Muscle of arm (tissue), 12 donors: ENCODE results near the gene FOXJ3. TPM values are rescaled to one million over a fixed set of nuclear protein-coding genes. Genes with fewer than 3 reads are reported as not detected.

Source experiments
- DNase-seq: peaks from one replicate; pipeline ENCODE4 v3.0.0-alpha.2; 2013
- polyA plus RNA-seq, 12 donors: library from polyadenylated mRNA; unstranded; fragments of 120-200 nt; gene quantifications; one replicate each; pipeline ENCODE4 v1.2.1, GENCODE V29; 2013; ENCODE audit not compliant: insufficient read length in 12 of 12

Gene FOXJ3
- polyA plus RNA-seq, 12 donors = 33.6 to 69.1 (median 38.9) TPM; not detected in 1

DNA sequence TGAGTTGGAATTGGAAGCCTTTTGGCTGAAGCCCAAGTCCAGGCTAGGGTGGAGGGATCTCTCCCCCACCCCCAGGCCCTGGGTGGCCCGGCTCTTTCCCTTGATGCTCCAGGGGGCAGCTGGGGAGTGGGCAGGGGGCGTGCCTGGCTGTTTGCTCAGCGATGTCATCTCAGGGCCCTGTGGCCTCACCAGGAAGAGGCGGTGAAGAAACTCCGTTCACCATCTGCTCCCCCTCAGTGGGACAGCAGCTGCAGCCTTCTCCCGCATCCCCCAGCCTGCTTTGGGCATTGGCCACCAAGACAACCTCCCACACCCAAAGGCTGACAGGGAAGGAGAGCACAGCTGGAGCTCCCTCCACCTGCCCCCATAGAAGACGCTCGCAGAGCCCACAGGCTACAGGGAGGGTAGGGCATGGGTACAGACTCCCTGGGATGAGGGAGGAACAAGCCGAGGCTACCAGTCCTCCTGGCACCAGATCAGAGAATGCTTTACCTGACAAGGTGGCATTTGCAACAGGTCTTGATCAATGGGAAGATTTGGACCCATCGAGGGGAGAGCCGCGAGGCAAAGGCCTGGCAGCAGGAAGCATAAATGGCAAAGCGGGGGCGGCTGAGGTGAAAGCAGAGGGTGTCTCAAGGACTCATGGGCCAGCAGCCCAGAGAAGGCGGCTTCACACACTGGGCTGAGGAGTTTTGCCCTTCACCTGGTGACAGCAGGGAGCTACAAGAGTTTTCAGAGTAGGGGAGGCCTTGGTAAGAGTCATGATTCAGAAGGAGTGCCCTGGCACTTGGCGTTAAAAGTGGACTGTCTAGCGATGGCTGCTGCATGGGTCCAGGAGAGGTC is 164.0 kb downstream of the FOXJ3 start:
- no peak for DNase-seq

DNA sequence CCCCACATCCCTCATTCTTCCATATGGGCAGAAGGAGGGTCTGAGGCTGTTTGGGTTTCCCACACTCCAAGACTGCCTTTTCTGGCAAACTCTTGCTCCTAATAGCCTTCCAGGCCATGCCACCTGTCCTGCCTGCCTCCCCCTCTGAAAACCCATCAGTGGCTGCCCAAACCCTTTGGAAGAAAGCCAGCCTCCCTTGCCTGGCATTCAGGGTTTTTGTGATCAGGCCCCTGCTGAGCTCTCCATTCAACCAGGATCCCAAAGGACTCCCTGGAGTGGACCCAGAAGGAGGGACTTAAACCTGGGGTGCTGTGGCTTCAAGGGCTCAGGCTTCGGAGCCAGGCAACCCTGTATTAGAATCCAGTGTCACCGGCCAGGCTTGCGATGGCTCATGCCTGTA is 166.3 kb downstream of the FOXJ3 start:
- DNase-seq = no peak

DNA sequence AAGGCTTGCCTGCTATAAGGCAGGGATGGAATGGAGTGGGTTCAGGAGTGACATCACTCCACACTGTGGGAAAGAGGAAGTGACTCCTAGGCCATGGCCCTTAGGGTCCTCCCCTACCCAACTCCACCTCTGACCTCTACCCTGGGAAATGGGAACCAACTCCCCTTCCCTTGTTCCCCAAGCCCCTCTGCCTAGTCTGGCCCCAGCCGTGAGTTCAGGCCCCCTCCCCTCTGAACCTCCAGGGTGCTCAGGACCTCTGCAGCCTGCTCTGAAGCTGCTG is 166.7 kb downstream of the FOXJ3 start:
- no peak for DNase-seq

DNA sequence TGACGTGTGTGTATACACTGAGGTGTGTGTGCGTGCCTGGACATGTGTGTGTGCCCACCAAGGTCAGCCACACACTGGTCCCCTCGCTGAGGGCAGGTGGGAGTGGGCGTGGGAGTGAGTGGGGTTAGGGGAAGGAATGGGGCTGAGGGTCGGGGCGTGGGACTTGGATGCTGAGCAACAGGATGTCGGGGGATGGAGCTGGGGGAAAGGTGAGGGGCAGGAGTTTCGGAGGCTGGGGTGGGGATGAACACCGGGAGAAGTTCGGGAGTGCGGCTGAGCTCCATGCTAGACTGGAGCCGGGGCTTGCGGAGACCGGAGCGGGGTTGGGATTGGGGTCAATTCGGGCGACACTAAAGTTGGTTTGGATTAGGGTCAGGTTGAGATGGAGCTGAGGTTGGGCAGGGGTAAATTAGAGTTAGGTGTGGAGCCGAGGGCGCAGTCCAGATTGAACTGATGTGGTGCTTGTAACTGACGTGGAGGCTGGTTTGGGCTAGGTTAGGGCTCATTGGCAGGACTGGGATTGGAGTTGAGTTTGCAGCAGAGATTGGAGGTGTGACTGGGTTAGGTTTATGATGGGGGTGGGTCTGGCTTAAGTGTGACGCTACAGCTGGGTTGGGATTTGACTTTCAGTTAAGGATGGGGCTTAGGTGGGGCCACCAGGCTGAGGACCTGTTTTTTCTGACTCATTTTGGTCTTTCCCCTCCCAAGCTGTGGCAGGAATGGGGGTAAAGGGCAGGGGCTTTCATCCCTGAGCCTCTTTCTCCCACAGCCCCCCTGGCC is 167.2 kb downstream of the FOXJ3 start:
- DNase-seq = no peak

DNA sequence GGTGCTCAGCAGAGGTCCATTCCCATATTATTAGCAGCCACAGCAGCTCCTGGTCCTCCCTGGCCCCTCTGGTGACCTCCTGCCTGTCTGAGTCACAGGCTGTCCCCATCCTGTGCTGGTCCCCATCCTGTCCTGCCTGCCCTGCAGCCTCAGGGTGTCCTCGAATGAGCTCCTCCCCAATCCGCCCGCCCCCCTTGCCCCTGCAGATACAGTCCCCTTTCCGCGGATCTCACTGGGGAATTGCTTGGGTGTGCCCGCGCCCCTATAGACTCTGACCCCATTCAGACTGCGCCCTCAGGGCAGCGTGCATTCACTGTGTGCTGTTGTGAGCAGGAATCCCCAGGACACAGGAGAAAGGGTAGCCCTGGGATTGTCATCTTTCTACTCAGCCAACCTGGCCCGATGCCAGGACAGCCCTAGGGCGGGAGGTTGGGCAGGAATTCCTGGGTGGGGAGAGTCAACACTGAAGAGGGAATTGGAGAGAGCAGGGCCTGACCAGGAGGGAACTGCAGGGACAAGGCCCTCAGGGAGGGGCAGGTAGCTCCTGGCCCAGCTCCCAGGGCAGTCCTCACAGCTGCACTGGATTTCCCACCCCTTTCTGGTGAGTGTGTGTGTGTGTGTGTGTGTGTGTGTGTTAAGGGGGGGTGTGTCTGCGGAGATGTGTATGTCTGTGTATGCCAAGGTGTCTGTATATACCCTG is 169.4 kb downstream of the FOXJ3 start:
- DNase-seq = no peak

DNA sequence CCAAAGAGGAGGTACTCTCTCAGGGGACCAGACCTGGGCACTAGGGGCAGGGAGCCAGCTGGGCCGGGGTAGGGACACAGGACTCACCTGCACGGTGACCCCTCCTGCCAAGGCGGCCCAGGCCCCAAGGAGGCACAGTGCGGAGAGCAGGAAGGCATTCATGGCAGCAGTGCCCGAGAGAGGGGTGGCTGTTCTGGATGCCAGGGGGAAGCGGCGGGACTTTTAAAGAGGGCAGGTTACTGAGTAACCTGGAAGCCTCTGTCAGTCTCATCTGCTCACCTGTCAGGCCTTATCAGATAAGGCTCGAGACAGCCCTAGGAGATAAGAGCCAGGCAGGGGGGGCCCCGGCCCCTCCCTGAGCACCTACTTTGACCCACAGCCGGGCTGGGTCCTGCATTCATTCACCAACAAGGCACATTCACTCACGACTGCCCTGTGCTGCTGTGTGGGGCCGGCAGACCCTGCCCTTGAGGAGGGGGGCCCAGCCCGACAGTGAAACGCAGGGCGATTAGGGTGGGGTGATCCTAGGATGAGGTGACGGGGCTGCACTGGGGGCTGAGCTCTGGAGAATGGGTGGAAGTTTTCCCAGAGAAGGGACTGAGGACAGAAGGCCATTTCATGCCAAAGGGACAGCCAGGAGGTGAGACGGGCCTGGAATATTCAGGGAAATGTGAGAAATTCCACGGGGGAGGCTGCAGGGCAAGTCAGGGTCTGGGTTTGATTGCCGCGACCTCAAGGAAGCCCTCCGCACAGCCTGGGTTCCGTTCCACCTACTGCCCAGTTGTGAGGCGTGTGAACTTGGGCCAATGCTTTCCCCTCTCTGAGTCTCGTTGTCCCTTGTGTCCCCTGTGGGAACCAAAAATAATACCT is 170.2 kb downstream of the FOXJ3 start, which contains the start of gene GUCA2A:
Gene GUCA2A (minus strand): TSS at position 195 of the 870 bp plus-strand sequence. CDS start 33 bp downstream, at position 162.
- no peak for DNase-seq

DNA sequence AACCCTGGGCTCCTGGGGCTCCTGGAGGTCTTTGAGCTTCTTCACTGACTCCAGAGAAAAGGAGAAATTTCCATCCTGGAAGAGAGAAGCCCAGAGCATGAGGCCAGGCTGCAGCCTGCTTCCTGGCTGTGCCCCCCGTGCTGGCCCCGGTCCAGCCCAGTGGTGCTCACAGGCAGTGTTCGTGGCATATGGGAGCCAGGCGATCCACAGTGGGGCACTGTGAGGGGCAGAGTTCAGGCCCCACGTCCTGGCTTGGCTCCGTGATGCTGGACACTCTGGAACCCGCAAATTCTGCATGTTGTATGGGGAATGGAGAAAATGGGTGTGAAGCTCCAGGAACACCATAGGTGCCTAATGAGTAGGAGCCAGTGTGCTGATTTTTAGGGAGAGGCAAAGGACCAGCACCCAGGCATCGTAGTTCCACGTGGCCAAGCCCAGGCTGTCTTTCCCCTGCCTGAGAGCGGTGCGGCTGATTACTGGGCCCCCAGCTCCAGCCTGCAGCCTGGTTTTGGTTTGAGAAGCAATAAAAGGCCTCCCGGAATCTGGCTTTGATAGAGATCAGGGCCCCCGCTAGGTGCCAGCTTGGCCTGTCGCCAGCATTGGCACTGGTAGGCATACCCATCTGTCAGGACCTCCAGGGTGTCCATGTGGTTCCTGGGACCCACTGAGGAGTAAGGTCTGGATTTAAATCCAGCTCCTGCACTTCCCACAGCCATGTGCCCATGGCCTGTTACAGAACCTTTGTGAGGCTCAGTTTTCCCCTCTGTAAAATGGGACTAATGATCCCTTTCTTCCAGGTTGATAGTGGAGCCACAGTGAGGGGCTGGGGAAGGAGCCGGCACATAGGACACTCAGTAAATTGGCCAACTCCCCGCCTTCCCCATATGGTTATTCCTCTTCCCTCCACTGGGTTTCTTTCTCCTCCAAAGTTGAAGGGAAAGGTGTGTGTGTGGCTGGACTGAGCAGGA is 171.2 kb downstream of the FOXJ3 start:
- no peak for DNase-seq

DNA sequence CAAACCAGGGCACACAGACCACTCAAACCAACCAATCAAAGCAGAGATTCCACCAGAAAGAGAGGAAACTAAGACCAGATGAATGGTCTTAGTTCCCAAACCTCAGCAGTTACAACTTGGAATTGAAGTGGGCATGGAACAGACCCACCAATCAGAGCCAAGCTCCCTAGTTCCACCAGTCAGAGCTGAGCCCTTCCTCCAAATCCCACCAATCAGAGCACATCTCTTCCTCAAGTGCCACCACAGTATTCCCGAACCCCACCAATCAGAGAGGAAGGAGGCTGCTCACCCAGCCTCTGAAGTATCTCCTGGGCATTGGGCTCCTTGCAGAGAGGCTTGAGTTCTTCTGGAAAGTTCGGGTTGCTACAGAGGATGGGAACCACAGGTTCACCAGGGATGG is 171.9 kb downstream of the FOXJ3 start:
- DNase-seq = no peak

DNA sequence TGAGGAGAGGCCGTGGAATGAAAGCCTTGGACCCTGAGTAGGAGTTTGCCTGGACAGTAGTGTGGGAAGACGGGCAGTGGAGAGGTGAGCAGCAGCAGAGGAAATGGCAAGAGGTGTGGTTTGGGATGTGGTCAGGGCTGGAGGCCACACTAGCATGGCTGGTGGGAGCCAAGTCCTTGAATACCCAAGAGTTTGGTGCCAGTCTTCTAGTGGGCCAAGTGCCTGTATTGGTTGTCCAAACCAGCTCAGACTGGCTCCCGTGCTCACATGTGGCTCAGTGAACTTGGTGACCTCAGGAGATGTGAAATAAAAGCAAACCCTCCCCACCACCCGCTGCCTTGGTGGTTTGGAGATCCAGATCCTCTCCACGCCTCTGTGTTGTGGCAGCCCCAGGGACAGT is 172.9 kb downstream of the FOXJ3 start:
- no peak for DNase-seq

DNA sequence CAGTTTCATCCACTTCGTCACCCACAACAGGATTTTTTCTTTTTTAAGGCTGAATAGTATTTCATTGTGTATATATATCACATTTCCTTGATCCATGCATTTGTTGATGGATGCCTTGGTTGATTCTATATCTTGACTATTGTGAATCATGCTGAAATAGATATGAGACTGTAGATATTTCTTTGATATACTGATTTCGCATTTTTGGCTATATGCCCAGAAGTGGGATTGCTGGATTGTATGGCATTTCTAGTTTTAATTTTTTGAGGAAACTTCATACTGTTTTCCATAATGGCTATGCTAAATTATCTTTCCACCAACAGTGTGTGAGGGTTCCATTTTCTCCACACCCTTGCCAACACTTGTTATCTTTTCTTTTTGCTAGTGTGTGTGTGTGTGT is 176.8 kb downstream of the FOXJ3 start:
- no peak for DNase-seq

DNA sequence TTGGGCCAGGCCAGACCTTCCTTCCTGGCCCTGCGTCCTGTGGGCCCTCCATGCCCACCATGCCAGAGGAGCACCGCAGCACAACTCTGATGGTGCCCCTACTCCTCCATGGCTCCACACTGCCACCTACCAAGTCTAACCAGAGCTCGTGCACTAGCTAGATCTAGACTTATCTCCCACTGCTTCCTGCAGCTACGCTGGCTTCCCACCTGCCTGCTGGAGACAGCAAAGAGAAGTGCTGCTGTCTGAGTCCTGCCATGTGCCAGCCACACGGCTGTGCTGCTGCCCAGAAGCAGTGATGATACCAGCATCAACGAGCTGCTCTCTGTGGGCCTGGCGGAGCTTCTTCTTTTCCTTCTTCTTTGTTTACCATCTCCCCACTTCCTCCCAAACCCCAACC is 177.4 kb downstream of the FOXJ3 start:
- no peak for DNase-seq

DNA sequence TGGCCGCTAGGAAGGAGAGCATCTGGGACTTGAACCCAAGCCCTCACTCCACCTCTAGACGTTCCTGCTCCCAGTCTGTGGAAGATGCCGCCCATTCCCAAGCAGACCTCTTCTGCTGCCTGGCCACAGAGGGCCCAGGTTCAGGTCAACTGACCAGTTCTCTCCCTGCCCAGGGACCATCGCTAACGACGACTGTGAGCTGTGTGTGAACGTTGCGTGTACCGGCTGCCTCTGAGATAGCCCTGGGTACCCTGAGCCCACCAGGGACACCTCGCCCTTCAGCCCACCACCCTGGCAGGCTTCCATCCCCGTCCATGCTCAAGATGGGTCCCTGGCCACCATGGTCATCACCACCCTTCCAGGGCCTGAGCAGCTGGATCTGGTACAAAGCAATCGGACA is 179.7 kb downstream of the FOXJ3 start:
- DNase-seq = no peak

DNA sequence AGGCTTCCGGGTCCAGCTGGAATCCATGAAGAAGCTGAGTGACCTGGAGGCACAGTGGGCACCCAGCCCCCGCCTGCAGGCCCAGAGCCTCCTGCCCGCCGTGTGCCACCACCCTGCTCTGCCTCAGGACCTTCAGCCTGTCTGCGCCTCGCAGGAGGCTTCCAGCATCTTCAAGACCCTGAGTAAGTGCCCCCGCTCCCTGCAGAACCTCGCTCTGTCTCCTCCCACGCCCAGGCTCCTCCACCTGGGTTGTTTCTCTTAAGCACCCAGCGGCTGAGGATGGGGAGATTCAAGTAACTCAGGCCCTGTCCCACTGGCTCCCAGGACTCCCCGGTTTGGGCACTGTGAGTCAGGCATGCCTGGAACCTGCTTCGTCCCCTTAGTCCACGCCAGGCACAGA is 180.3 kb downstream of the FOXJ3 start:
- no peak for DNase-seq

DNA sequence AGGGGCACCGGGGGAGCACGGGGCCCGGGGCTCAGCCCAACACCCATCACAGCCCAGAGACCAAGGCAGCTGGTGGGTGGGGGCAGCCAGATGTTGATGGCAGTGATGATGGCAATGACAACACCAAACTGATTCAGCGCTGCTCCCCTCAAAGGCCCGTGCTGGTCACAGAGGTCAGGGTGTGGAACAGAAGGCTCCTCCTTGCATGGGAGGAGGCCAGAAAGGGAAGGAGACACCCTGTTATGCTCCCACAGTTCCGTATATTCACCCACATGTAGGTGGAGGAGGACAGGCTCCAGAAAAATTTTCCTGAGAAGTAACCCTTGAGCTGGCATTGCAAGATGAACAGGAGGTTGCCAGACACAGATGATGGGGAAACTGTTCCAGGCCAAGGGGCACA is 181.4 kb downstream of the FOXJ3 start:
- no peak for DNase-seq

DNA sequence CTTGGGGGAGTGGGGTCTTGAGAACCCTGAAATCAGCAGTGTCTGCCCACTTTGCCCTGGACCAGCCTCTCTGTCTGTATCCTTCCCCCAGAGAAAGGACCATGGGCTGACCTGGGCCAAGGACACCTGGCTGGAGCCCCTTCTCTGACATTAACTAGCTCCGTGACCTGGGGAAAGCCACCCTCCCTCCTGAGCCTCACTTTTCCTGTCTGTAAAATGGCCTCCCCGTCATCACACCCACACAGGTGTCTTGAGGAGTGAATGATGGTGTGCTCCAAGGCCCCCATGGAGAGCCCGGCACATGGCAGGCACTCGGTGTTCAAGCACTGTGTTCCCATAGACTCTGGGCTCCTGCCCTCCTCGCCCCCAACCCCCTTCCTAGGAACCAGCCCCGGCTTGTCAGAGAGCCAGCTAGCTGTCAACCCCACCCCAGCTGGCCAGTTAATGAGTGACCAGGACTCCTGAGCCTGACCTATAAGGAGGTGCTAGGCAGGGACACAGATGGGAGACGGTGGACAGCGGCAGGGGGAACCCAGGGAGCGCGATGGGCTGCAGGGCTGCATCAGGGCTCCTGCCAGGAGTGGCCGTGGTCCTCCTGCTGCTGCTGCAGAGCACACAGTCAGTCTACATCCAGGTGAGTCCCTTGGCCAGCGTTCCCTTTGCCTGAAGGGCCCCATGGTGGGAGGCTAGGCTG is 182.0 kb downstream of the FOXJ3 start, which contains the start of gene GUCA2B:
Gene GUCA2B (plus strand): TSS at position 504 of the 694 bp plus-strand sequence. CDS start 41 bp downstream, at position 545.
- no peak for DNase-seq

DNA sequence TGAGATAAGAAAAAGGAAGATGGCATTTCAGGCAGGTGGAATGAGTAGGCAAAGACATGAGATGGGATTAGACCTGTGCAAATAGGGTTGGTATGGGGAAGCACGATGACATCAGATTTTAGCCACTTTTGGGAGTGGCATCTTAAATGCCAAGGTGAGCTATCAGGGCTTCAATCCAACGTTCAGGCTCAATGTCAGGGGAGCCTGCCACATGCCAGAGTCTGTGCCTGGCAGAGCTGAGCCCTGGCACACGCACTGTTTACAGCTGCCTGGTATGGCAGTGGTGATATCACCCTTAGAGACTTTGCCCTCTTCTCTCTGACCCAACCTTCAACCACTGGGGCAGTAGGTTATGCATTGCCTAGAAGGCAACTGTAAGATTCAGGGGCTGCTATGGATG is 182.9 kb downstream of the FOXJ3 start:
- no peak for DNase-seq

DNA sequence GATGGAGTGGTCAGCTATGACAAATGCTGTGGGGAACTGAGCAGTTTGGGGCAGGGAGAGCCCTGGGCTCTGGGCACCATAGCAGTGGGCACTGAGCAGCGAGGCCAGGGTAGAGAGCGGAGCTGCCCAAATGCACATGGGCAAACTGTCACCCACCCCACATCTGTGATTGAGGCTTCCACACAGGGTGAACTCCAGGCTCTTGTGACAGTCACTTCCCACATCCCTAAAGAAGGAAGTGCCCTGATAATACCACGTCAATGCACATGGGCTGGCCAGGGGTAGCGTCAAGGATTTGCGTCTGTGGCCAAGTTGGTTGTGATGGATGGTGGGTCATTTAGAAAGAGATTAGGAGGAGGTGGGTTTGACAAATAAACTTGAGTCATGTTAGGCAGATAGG is 184.4 kb downstream of the FOXJ3 start:
- DNase-seq = no peak

DNA sequence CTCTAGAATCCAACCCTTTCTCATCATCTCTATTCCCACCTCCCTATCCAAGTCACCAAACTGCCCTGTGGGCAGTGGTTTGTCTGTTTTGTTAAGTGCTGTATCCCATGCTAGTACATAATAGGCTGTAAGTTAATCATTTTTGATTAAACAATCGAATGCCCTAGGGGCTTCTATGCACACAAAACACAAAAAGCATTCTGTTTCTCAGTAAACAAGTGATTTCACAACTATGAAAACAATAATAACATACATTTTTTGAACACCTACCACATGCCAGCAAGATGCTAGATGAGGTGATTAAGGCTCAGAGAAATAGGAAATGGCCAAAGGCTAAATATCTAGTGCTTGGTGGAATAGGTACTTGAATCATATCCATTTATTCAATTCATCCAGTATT is 186.9 kb downstream of the FOXJ3 start:
- no peak for DNase-seq

DNA sequence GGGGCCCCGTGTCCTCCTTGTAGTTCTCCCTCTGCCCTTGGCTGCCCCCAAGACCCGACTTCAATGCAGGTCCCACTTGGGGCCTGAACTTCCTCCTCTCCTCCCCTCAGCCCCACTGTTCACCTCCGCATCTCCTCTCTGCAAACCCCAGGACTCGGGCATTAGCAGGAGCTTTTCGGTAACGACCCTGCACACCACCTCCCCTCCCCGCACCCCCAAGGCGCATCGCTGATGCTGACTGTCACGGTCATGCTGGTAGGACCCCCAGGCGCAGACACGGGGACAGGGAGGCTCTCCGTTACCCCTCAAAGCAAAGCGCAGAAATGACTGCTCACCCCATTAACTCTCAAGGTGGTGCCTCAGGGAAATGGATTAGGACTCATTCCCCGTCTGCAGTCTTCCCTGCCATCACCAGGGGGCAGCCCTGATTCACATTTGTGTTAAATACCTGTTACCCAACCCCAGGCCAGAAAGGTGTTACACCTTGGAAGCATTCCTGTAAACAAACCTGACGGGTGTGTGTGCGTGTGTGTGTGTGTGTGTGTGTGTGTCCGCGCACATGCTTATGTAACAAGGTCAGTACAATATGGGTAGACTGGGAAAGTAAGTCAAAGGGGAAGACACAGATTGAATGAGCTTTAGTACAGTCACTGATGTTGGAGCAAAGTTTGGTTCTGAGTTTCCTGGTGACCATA is 188.3 kb downstream of the FOXJ3 start:
- DNase-seq = no peak
